Fibroblast of skin of right biceps (primary cell): Measurements from ENCODE around the gene PARP15.

Experiments used
- DNase-seq: peaks from one replicate; pipeline ENCODE4 v3.0.0-alpha.2; 2013

The PARP15 gene

GRCh38 chr3:122576174-122576940 is 1.1 kb upstream of the PARP15 start:
- DNase-seq, result peak; percentile 10

DNA sequence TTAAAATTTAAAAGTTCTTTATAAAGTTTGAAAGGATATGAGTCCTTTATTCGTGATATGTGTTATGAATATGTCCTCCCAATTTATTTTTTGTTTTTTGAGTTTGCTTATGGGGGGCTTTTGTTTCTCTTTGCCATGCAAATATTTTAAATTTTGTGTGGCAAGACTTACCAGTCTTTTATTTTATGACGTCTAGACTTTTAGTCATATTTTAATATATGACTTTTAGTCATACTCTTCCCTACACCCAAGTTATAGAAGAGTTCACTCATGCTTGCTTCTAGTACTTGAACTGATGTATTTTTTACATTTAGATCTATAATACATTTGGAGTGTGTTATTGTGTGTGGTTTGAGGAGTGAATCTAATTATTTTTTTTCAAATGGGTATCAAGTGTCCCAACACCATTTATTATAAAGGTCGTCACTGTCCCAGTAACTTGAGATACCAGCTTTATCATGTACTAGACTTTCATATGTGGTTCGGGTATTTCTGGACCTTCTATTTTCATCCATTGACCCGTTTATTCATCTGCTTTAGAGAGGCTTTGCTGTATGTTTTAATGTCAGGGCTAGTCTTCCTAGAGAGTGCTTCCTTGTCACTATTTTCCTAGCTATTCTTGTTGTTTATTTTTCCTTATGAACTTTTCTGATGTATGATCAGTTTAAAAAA is 755 bp downstream of the PARP15 start:
- no peak for DNase-seq

GRCh38 chr3:122580470-122580869 is 3.0 kb downstream of the PARP15 start:
- no peak for DNase-seq

DNA sequence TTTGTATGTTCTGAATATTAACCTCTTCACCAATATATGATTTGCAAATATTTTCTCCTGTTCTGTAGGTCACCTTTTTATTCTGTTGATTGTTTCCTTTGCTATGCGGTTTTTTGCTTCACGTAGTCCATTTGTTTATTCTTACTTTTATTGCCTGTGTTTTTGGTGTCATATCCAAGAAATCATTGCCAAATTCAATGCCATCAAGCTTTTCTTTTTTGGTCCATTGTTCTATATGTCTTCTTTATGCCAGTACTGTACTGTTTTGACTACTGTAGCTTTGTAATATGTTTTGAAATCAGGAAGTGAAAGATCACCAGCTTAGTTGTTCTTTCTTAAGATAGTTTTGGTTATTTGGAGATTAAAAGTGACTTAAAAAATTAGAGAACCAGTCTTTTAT is 4.2 kb downstream of the PARP15 start:
- DNase-seq, result no peak

GRCh38 chr3:122582390-122582789 is 4.9 kb downstream of the PARP15 start:
- no peak for DNase-seq

DNA sequence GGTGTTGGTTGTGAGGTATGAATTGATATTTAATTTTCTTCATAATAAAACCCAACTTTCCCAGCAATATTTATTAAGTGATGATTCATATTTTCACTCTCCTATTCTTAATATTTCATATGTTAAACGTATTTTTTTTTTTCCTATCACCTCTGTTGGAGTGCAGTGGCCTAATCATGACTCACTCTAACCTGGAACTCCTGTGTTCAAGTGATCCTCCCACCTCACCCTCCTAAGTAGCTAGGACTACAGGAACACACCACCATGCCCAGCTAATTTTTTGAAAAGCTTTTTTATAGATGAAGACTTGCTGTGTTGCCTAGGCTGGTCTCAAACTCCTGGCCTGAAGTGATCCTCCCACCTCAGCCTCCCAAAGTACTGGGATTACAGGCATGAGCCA is 8.6 kb downstream of the PARP15 start:
- DNase-seq, result no peak

DNA sequence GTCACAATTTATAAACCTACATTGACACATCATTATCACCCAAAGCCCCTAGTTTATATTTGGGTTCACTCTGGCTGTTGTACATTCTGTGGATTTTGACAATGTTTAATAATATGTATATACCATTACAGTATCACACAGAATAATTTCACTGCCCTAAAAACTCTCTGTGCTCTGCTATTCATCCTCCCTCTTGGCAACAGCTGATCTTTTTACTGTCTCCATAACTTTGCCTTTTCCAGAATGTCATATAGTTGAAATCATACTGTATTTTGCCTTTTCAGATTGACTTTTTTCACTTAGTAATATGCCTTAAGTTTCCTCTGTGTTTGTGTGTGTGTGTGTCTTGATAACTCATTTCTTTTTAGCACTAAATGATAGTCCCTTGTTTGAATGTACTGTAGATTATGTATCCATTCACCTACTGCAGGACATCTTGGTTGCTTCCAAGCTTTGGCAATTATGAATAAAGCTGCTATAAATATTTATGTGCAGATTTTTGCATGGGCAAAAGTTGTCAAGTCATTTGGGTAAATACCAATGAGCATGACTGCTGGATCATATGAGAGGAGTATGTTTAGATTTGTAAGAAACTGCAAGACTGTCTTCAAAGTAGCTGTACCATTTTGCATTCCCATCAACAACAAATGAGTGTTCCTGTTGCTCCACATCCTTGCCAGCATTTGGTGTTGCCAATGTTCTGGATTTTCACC is 9.5 kb downstream of the PARP15 start:
- no peak for DNase-seq

DNA sequence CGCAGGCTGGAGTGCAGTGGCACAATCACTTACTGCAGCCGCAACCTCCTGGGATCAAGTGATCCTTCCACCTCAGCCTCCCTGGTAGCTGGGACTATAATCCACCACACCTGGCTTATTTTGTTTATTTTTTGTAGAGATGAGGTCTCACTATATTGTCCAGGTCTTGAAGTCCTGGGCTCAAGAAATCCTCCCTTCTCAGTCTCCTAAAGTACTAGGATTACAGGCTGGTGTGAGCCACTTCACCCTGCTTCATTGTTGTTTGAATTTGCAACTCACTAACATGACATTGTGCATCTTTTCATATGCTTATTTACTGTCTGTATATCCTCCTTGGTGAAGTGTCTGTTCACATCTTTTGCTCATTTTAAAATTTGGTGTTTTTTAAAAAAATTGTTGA is 10.1 kb downstream of the PARP15 start:
- no peak for DNase-seq

DNA sequence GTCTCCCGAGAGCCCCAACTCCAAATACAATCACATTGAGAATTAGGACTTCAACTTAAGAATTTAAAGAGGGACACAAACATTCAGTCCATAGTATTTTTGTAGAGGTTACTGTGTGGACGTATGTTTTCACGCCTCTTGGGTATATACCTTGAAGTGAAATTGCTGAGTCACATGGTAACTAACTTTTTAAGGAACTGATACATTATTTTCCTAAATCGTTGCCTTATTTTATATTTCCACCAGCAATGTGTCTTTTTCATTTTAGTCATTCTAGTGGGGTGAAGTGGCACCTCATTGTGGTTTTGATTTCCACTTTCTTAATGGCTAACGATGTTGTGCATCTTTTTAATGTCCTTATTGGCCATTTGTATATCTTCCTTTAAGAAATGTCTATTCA is 11.8 kb downstream of the PARP15 start:
- DNase-seq, result no peak

GRCh38 chr3:122590610-122591009 is 13.2 kb downstream of the PARP15 start:
- no peak for DNase-seq

DNA sequence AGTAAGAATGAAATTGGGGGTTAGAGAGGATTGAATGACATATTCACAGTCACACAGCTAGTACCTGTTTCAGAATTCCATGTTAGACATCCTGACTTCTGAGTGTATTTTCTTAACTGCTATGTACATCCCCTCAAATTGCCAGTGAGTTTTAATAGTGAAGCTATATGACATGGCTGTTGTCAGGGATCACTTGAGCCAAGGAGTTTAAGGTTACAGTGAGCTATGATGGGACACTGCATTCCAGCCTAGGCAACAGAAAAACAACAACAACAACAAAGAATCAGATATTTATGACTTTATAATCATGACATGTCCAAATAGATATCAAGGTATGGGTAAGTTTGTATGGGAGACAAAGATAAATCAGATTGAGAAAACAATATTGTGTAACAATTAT is 16.6 kb downstream of the PARP15 start:
- no peak for DNase-seq

- DNase-seq, result no peak
These were observed 20.7 kb downstream of the PARP15 start for GRCh38 chr3:122598151-122598550.

- no peak for DNase-seq
These were observed 21.1 kb downstream of the PARP15 start for GRCh38 chr3:122598556-122598955.

- DNase-seq, result no peak
These were observed 24.7 kb downstream of the PARP15 start for GRCh38 chr3:122602011-122602710.

DNA sequence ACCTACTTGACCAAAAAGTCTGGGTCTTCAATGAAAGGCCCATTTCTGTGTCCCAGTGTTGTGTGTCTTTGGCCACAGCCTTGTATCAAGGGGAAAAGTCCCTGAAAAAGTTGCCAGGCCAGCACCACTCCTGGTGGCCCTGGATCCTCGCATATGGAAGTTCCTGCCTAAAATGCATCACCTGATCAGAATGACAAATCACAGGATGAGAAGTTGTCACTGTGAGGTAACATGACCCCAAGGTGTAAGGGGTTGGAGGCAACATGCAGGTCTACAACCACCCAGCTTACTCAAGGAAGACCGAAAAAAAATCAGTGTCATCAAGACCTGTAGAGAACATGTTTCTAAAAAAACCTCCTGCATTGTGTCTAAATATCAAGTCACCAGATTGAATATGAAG is 25.6 kb downstream of the PARP15 start:
- DNase-seq, result no peak

- no peak for DNase-seq
These were observed 28.9 kb downstream of the PARP15 start for GRCh38 chr3:122606330-122606729.

- no peak for DNase-seq
These were observed 31.5 kb downstream of the PARP15 start for GRCh38 chr3:122608916-122609315.

- DNase-seq, result peak; percentile 88
These were observed 32.5 kb downstream of the PARP15 start for GRCh38 chr3:122609798-122610559.

- no peak for DNase-seq
These were observed 35.2 kb downstream of the PARP15 start for GRCh38 chr3:122612696-122613095.

GRCh38 chr3:122615303-122615702 is 37.9 kb downstream of the PARP15 start:
- DNase-seq, result no peak

DNA sequence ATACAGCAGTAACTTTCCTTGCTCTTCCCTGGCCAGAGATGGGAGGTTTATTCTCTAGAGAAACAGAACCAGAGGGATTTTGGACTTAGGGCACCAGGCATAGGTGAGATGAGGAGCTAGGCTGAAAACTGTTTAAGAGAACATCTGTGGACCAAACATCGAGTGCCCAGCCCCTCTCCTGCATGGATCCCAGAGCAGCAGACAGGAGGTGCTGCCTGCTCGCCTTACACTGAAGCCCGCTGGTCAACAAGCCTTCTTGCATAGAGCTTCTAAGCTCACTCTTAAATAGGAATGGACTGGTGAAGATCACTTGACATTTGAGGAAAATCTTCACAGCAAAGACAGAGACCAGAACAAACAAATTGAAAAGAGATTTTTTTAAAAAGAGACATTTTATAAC is 41.2 kb downstream of the PARP15 start:
- no peak for DNase-seq

DNA sequence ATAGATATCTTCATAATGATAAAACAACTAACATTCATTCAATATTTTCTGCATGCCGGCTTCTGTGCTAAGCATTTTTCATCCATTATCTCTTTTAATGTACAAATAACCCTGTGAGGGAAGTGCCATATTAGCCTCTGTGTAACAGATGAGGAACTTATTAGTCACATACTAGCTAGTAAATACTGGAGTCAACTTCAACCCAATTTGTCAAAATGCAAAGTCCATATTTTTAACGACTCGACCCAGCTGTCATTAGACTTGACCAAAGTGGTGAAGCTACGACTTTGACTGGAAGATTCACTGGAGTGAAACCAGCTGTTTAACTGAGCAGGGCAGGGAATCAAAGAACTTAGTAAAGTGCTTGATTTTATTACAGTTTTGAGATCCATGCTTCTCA is 41.6 kb downstream of the PARP15 start:
- DNase-seq, result no peak

GRCh38 chr3:122620399-122620798 is 42.9 kb downstream of the PARP15 start:
- DNase-seq, result no peak
